GM19455 (cell line): Measurements from ENCODE around the gene EBF3.

ENCODE experiments used
- ATAC-seq: cut with Tn5 transposase; IDR thresholded peaks from one replicate; pipeline ENCODE4 v1.9.1; 2021; ENCODE audit not compliant: unreplicated experiment

EBF3 gene, protein sequence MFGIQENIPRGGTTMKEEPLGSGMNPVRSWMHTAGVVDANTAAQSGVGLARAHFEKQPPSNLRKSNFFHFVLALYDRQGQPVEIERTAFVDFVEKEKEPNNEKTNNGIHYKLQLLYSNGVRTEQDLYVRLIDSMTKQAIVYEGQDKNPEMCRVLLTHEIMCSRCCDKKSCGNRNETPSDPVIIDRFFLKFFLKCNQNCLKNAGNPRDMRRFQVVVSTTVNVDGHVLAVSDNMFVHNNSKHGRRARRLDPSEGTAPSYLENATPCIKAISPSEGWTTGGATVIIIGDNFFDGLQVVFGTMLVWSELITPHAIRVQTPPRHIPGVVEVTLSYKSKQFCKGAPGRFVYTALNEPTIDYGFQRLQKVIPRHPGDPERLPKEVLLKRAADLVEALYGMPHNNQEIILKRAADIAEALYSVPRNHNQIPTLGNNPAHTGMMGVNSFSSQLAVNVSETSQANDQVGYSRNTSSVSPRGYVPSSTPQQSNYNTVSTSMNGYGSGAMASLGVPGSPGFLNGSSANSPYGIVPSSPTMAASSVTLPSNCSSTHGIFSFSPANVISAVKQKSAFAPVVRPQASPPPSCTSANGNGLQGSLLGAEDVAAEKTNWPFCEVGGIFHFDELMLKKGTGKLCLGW

GRCh38 chr10:129963641-129964501 lies at the start of gene EBF3:
TSS of gene EBF3 (minus strand) at chr10:129964274. CDS start at chr10:129963768, 506 bp downstream.
- no peak for ATAC-seq

DNA sequence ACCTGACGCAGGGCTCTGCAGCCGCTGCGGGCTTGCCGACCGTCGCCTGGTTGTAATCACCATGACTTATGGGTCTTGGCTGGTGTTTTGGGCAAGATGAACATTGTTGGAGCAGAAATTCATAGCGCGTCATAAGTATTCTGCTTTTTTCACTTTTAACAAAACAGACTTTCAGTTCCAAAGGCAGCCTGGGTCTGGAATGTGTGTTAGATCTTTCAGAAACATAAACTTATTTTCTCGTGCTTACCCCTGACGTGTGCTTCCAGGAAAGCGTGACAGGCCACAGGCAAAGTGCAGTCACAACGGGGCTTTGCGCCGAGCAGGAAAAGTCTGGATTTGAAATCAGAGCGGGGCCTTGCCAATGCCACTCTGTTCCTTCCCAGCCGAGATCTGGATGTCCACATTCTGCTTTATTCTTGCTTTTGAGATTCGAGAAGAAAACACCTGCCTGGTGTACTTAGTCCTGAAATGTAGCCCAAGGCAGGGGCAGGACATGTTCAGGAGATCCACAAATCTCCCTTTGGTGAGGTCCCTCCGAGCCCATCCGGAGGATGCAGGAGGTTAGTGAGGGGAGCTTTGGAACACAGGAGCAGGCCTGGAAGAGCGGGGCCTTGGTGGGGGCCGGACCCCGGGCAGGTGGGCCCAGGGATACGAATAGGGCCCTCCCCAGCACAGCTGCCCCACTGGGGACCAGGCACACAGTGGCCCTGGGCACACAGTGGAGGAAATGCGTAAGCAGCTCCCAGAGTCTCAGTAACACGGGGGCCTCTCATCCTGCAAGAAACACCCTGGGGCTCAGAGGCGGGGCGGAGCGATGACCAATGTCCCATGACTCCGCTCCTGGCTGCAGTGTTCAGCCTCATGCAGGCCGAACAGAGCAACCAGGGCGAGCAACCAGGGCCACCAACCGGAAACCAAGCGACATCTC lies 49.5 kb upstream of the EBF3 start:
- no peak for ATAC-seq

DNA sequence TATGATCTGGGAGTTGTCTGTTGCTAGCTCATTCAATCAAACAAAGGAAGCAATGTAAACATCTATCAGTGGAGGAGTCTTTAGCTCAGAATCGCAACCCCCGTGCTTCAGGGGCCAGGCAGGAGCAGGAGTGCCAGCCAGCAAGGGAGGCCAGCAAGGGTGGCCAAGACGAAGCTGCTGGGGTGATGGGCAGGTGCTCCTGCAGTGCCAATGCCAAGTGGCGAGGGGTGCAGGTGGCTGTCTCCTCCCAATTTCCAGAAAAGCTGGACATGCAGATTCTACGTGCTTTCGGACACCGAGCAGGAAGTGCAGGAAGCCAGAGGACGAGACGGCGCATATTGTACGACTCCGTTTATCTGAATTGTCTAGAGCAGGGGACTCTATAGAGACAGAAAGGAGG lies 48.1 kb upstream of the EBF3 start:
- ATAC-seq: no peak

DNA sequence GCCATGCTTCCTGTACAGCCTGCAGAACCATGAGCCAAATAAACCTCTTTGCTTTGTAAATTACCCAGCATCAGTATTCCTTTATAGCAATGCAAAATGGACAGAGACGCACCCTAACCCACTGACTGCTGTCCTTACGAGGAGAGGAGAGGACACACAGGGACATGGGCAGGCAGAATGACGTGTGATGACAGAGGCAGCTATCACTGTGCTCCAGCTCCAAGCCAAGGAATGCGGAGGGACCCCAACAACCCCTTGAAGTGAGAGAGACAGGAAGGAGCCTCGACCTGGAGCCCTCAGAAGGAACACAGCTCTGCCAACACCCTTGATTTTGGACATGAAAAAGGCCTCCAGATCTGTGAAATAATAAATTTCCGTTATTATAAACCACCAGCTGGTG lies 46.6 kb upstream of the EBF3 start:
- ATAC-seq: no peak

DNA sequence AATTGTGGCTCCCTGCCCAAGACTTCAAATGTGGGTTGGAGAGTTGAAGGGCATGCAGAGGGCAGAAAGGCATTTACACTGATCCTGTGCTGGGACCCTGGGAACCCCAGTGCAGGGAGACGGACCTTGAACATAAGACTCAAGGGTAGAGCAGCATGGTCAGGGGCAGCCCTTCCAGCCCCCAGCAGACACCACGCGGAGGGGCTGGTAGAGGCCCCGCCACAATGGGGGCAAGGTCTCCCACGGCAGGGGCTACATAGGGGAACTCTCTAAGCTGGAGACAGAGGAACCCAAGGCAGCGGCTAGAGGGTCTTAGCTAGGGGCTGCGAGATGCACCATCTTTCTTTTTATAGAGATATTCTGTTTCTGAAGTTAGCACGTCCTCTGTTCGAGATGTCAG lies 45.2 kb upstream of the EBF3 start:
- ATAC-seq: no peak

GRCh38 chr10:130003787-130004613 lies 39.9 kb upstream of the EBF3 start:
- ATAC-seq: no peak

DNA sequence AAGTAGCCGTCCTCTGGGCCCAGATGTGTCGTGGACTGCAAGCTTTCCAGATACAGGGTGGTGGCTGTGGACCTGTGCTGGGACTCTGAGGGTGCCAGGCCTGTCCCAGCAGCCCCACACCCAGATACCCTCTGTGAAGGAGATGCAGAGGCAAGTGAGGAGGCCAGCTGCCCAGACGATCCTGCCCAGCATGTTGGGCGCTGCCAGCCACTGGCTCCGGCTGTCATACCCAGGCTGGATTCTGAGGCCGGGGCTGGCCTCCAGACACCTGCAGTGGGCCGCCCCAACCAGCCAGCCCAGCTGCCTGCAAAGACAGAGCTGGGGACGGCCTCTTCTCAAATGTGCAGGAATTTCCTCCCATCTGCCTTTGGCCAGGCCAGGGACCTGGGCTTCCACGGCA lies 39.1 kb upstream of the EBF3 start:
- ATAC-seq: no peak

GRCh38 chr10:130002606-130003005 lies 38.5 kb upstream of the EBF3 start:
- ATAC-seq: no peak

DNA sequence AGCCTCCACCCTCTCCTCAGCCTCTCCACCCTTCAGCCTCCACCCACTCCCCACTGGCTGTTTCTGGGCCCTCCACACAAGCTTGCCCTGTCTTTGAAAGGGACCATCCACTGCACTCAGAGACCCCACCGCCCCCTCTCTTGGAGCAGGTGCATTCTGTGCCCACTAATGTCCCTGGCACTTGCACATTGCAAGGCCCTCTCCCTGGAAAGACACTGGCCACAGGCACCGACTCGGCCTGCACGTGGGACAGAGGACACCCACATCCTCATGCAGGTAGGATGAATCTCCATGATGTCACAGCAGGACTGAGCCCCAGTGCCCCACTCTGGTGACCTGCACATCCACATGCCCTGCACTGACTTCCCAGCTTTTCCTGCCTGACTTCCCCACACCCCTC lies 36.8 kb upstream of the EBF3 start:
- no peak for ATAC-seq

DNA sequence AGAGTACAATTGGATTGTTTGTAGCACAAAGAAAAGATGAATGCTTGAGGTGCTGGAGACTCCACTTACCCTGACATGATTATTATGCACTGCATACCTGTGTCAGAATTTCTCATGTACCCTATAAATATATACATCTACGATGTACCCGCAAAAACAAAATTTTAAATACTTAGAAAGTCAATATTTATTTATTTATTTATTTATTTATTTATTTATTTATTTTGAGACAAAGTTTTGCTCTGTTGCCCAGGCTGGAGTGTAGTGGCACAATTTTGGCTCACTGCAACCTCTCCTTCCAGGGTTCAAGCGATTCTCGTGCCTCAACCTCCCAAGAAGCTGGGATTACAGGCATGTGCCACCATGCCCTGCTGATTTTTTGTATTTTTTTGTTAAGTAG lies 35.1 kb upstream of the EBF3 start:
- no peak for ATAC-seq

DNA sequence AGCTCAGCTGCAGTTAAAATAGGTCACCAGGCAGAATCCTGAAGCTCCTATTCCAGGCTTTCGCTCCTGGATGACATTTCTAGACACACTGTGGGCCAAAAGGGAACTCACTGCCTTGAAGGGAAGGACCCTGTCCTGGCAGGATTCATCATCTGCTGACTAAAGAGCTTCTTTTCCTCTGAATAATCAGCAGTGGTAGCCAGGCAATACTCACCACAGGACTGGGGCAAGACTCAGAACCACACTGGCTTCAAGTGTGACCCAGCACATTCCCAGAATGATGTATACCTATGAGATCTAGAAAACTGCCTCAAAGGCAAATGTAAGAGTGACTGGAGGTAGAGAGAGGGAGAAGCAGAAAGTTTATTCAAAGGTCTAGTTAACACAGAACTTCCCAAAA lies 29.5 kb upstream of the EBF3 start:
- no peak for ATAC-seq

- ATAC-seq: no peak
Observed at GRCh38 chr10:129992356-129992755, 28.3 kb upstream of the EBF3 start.

- no peak for ATAC-seq
Observed at GRCh38 chr10:129982825-129983224, 18.8 kb upstream of the EBF3 start.

DNA sequence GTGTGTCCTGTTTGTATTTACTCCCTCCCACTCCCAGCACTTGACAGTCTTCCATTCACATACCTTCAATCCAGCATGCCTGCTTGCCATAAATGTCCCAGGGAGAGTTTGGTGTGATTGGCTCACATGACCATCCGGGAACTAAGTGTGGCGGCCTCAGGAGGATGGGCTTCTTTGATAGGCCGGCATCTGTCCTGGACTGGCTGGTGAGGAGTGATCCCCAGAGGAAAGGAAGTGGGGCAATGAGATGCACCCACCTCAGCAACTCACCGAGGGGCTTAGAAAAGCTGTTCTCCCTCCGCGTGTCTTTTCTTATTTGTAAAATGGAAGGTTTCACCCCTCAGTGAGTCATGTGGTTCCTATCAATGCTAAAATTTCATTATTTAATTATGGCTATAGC lies 14.9 kb upstream of the EBF3 start:
- ATAC-seq: no peak

GRCh38 chr10:129978322-129978721 lies 14.2 kb upstream of the EBF3 start:
- no peak for ATAC-seq

- no peak for ATAC-seq
Observed at GRCh38 chr10:129977794-129978193, 13.7 kb upstream of the EBF3 start.

GRCh38 chr10:129973674-129974059 lies 9.6 kb upstream of the EBF3 start:
- ATAC-seq: no peak

- ATAC-seq: no peak
Observed at GRCh38 chr10:129972966-129973673, 9.0 kb upstream of the EBF3 start.
